Ishikawa (cell line): Measurements from ENCODE around the gene HEXIM2.

Experiments used
- CEBPB ChIP-seq: IDR thresholded peaks from 2 replicates; pipeline ENCODE4 v1.6.1; 2012
- CREB1 ChIP-seq: IDR thresholded peaks from 2 replicates; pipeline ENCODE4 v1.6.1; 2012; ENCODE audit warnings: low read depth
- EGR1 ChIP-seq: IDR thresholded peaks from 2 replicates; pipeline ENCODE4 v1.6.1; 2012
- EP300 ChIP-seq: IDR thresholded peaks from 2 replicates; pipeline ENCODE4 v1.6.1; 2012; ENCODE audit warnings: borderline replicate concordance
- FOXM1 ChIP-seq: IDR thresholded peaks from 2 replicates; pipeline ENCODE4 v1.6.1; 2012; ENCODE audit warnings: low read depth, borderline replicate concordance
- MAX ChIP-seq: IDR thresholded peaks from 2 replicates; pipeline ENCODE4 v1.6.1; 2012
- NFIC ChIP-seq: IDR thresholded peaks from 2 replicates; pipeline ENCODE4 v1.6.1; 2012
- REST ChIP-seq: IDR thresholded peaks from 2 replicates; pipeline ENCODE4 v1.6.1; 2012; ENCODE audit warnings: low read depth, mild to moderate bottlenecking
- TAF1 ChIP-seq: IDR thresholded peaks from 2 replicates; pipeline ENCODE4 v1.6.1; 2012; ENCODE audit warnings: low read depth, mild to moderate bottlenecking
- TCF12 ChIP-seq: IDR thresholded peaks from 2 replicates; pipeline ENCODE4 v1.6.1; 2012; ENCODE audit warnings: low read depth
- TEAD4 ChIP-seq: IDR thresholded peaks from 2 replicates; pipeline ENCODE4 v1.6.1; 2012
- USF1 ChIP-seq: IDR thresholded peaks from 2 replicates; pipeline ENCODE4 v1.6.1; 2012
- YY1 ChIP-seq: IDR thresholded peaks from 2 replicates; pipeline ENCODE4 v1.6.1; 2012; ENCODE audit warnings: low read depth
- ZBTB7A ChIP-seq: IDR thresholded peaks from 2 replicates; pipeline ENCODE4 v1.6.1; 2012; ENCODE audit warnings: low read depth

- no peak for TF ChIP-seq EP300
- TF ChIP-seq TCF12: no peak
- TF ChIP-seq YY1: no peak
- TF ChIP-seq USF1: no peak
- no peak for TF ChIP-seq EGR1
- TF ChIP-seq TEAD4: no peak
- no peak for TF ChIP-seq TAF1
- TF ChIP-seq MAX: no peak
- TF ChIP-seq CEBPB: no peak
- no peak for TF ChIP-seq REST
- no peak for TF ChIP-seq ZBTB7A
- no peak for TF ChIP-seq NFIC
- no peak for TF ChIP-seq FOXM1
- no peak for TF ChIP-seq CREB1
These were observed 6.2 kb upstream of the HEXIM2 start for GRCh38 chr17:45155483-45155882.
